Ishikawa (cell line): ENCODE data around the gene ZSWIM3.

Experiments
- MAX ChIP-seq: IDR thresholded peaks from 2 replicates; pipeline ENCODE4 v1.6.1; 2012
- RAD21 ChIP-seq: IDR thresholded peaks from 2 replicates; pipeline ENCODE4 v1.6.1; 2012; ENCODE audit warnings: low read depth
- REST ChIP-seq: IDR thresholded peaks from 2 replicates; pipeline ENCODE4 v1.6.1; 2012; ENCODE audit warnings: low read depth, mild to moderate bottlenecking
- TEAD4 ChIP-seq: IDR thresholded peaks from 2 replicates; pipeline ENCODE4 v1.6.1; 2012
- USF1 ChIP-seq: IDR thresholded peaks from 2 replicates; pipeline ENCODE4 v1.6.1; 2012
- YY1 ChIP-seq: IDR thresholded peaks from 2 replicates; pipeline ENCODE4 v1.6.1; 2012; ENCODE audit warnings: low read depth

- TF ChIP-seq USF1 (no peak), RAD21 (no peak), MAX (no peak), YY1 (no peak), REST (no peak), TEAD4 (no peak)
Observed at GRCh38 chr20:45857882-45858216, 435 bp downstream of the ZSWIM3 start.
